IMR-90 (cell line): Measurements from ENCODE around the gene ADAM23. TPM values are rescaled to one million over a fixed set of nuclear protein-coding genes. Genes with fewer than 3 reads are reported as not detected.
A peak's percentile ranks its signal among the peaks of the same experiment; 100 is the strongest.

ENCODE experiments used
- ATAC-seq: fragments of 200-7000 bp; cut with Tn5 transposase; 2 replicates; pipeline ENCODE4 v1.9.1; 2020; ENCODE audit warnings: low read depth, mild to moderate bottlenecking, moderate library complexity
- BruUV-seq: library from RNA; stranded (reverse); fragments of 400-500 nt; replicated peaks from 2 replicates; lab custom pipeline; 2021; lab: Mats Ljungman, UMichigan
- CTCF ChIA-PET: fragments of 300-600 bp; formaldehyde crosslinking; extraction: SDS; loops from one replicate; lab custom pipeline; 2021; ENCODE audit warnings: antibody characterized with exemption; lab: Yijun Ruan, JAX
- POLR2A ChIA-PET: fragments of 300-600 bp; sonication (Branson Sonifier 250); formaldehyde crosslinking; loops from one replicate; lab custom pipeline; 2022; ENCODE audit warnings: antibody characterized with exemption; ENCODE audit not compliant: unreplicated experiment; lab: Charles Lee
- DNase-seq: peaks from one replicate; pipeline ENCODE4 v3.0.0; 2013
- H2AFZ ChIP-seq: replicated peaks from 2 replicates; pipeline ENCODE3; 2013; ENCODE audit warnings: low read length, mild to moderate bottlenecking; ENCODE audit not compliant: poor library complexity
- H2AK5ac ChIP-seq: 2 replicates; pipeline ENCODE4 v1.6.1; 2013; ENCODE audit warnings: low read depth, low read length, inconsistent platforms
- H2AK9ac ChIP-seq: replicated peaks from 2 replicates; pipeline ENCODE3; 2013; ENCODE audit warnings: mild to moderate bottlenecking, low read depth, low read length, moderate library complexity; ENCODE audit not compliant: poor library complexity
- H2BK120ac ChIP-seq: 2 replicates; pipeline ENCODE4 v1.6.1; 2013; ENCODE audit warnings: low read depth, low read length, inconsistent platforms
- H2BK15ac ChIP-seq: 3 replicates; pipeline ENCODE4 v1.6.1; 2013; ENCODE audit warnings: low read depth, low read length, inconsistent platforms
- H2BK20ac ChIP-seq: 2 replicates; pipeline ENCODE4 v1.6.1; 2013; ENCODE audit warnings: low read depth, mild to moderate bottlenecking, inconsistent platforms, low read length, moderate library complexity
- H2BK5ac ChIP-seq: 2 replicates; pipeline ENCODE4 v1.6.1; 2013; ENCODE audit warnings: mild to moderate bottlenecking, low read depth, low read length, inconsistent platforms; ENCODE audit not compliant: poor library complexity, severe bottlenecking
- H3K14ac ChIP-seq: replicated peaks from 2 replicates; pipeline ENCODE4 v1.6.1; 2013; ENCODE audit warnings: low read depth, low read length, inconsistent platforms
- H3K18ac ChIP-seq: 2 replicates; pipeline ENCODE4 v1.6.1; 2013; ENCODE audit warnings: low read depth, low read length, control low read depth
- H3K23ac ChIP-seq: 2 replicates; pipeline ENCODE4 v1.6.1; 2013; ENCODE audit warnings: low read depth, low read length, inconsistent platforms
- H3K27ac ChIP-seq: 2 replicates; pipeline ENCODE4 v1.5.1; 2013; ENCODE audit warnings: mild to moderate bottlenecking, control low read depth, low read length; ENCODE audit not compliant: insufficient read depth
- H3K27me3 ChIP-seq: 2 replicates; pipeline ENCODE4 v1.6.1; 2013; ENCODE audit warnings: low read length; ENCODE audit not compliant: control insufficient read depth, insufficient read depth
- H3K36me3 ChIP-seq: 2 replicates; pipeline ENCODE4 v1.6.1; 2013; ENCODE audit warnings: low read length, mixed read lengths; ENCODE audit not compliant: control insufficient read depth, insufficient read depth
- H3K4ac ChIP-seq: 2 replicates; pipeline ENCODE4 v1.6.1; 2013; ENCODE audit warnings: low read depth, low read length, inconsistent platforms
- H3K4me1 ChIP-seq: 2 replicates; pipeline ENCODE4 v1.6.1; 2013; ENCODE audit warnings: low read length, mixed read lengths; ENCODE audit not compliant: control insufficient read depth, insufficient read depth
- H3K4me2 ChIP-seq: 2 replicates; pipeline ENCODE4 v1.6.1; 2013; ENCODE audit warnings: low read depth, mild to moderate bottlenecking, control low read depth, low read length, moderate library complexity
- H3K4me3 ChIP-seq: 2 replicates; pipeline ENCODE4 v1.5.1; 2013; ENCODE audit warnings: low read depth, mild to moderate bottlenecking, control low read depth, low read length, moderate library complexity; ENCODE audit not compliant: insufficient read depth
- H3K56ac ChIP-seq: 2 replicates; pipeline ENCODE4 v1.6.1; 2013; ENCODE audit warnings: low read length, inconsistent platforms; ENCODE audit not compliant: insufficient read depth; ENCODE audit errors: extremely low read depth
- H3K79me1 ChIP-seq, 2 experiments: 2 replicates each; pipeline ENCODE4 v1.6.1; 2013; ENCODE audit warnings: low read length in 2 of 2, inconsistent platforms in 1 of 2, low read depth in 1 of 2
- H3K9ac ChIP-seq: 2 replicates; pipeline ENCODE4 v1.6.1; 2013; ENCODE audit warnings: low read depth, low read length, control low read depth
- H3K9me1 ChIP-seq: 2 replicates; pipeline ENCODE4 v1.6.1; 2013; ENCODE audit warnings: low read length, inconsistent platforms; ENCODE audit not compliant: insufficient read depth
- H3K9me3 ChIP-seq: 2 replicates; pipeline ENCODE4 v1.6.1; 2013; ENCODE audit warnings: low read length; ENCODE audit not compliant: control insufficient read depth, insufficient read depth
- H4K20me1 ChIP-seq: 2 replicates; pipeline ENCODE4 v1.6.1; 2013; ENCODE audit warnings: low read length, inconsistent platforms; ENCODE audit not compliant: insufficient read depth
- H4K5ac ChIP-seq: 2 replicates; pipeline ENCODE4 v1.6.1; 2013; ENCODE audit warnings: mild to moderate bottlenecking, low read depth, low read length, control low read depth
- H4K8ac ChIP-seq, 2 experiments: 2 replicates each; pipeline ENCODE4 v1.6.1; 2013; ENCODE audit warnings: low read depth in 2 of 2, low read length in 2 of 2, control low read depth in 1 of 2, inconsistent platforms in 1 of 2
- H4K91ac ChIP-seq: 2 replicates; pipeline ENCODE4 v1.6.1; 2013; ENCODE audit warnings: low read depth, low read length, inconsistent platforms; ENCODE audit not compliant: insufficient read depth
- NFE2L2 ChIP-seq: fragments of 150-350 bp; IDR thresholded peaks from 2 replicates; pipeline ENCODE4 v1.6.1; 2016; ENCODE audit warnings: low read depth, mild to moderate bottlenecking, low read length
- USF2 ChIP-seq: fragments of 150-350 bp; IDR thresholded peaks from 2 replicates; pipeline ENCODE4 v1.6.1; 2017; ENCODE audit warnings: mild to moderate bottlenecking, antibody characterized with exemption, low read length, low read depth
- WGBS, 2 experiments: methylation state at CpG; one replicate each; pipeline versions ENCODE4 v1.1.5 to v1.1.7; 2013; ENCODE audit warnings: missing lambda C conversion rate in 2 of 2; ENCODE audit not compliant: insufficient read length in 1 of 2; ENCODE audit errors: extremely low coverage in 2 of 2; 5-methylcytosine and 5-hydroxymethylcytosine counted together
- dilution Hi-C: fragments of 300-500 bp; cut with HindIII; formaldehyde crosslinking; loops from one replicate; pipeline ENCODE4 v1.14.3; 2018; ENCODE audit warnings: low sequenced_read_pairs; ENCODE audit not compliant: unreplicated experiment
- in situ Hi-C: fragments of 300-500 bp; cut with MboI; formaldehyde crosslinking; loops from 3 replicates; pipeline ENCODE4 v1.14.3; 2019; ENCODE audit warnings: low sequenced_read_pairs, inconsistent platforms, mixed read lengths
- intact Hi-C: fragments of 100-400 bp; cut with micrococcal nuclease; formaldehyde crosslinking; loops from 2 replicates; pipeline ENCODE4 v1.10.0; 2022
- polyA plus RNA-seq, 3 experiments: library from polyadenylated mRNA; depleted of rRNA; stranded (reverse); fragments of >200 nt; gene quantifications; 2 replicates each; pipeline ENCODE4 v1.2.3, GENCODE V29; 2012; ENCODE audit warnings: low replicate concordance in 1 of 3
- total RNA-seq: library from RNA; depleted of rRNA; stranded (reverse); fragments of >200 nt; gene quantifications from 2 replicates; pipeline ENCODE4 v1.2.3, GENCODE V29; 2012

ADAM23 gene
- total and polyA plus RNA-seq, 2 of the 4 experiments (the other 2 are of a cell fraction): 2.9 to 10.3 TPM

- Histone ChIP-seq H2AK9ac (no peak overlapping the region), H2BK120ac (peak overlapping the region; percentile 2; the same call in 1 of the 2 replicates), H3K9ac (no peak overlapping the region), H4K20me1 (no peaks in the 10 kb centered on the region), H3K14ac (no peak overlapping the region), H3K23ac (no peak overlapping the region), H3K4me3 (no peak overlapping the region), H4K8ac (no peak overlapping the region), H3K27me3 (no peaks in the 10 kb centered on the region), H4K5ac (no peak overlapping the region), H2AFZ (no peak overlapping the region), H3K4me2 (no peak overlapping the region), H3K36me3 (no peaks in the 10 kb centered on the region), H3K79me1 (no peaks in the 10 kb centered on the region), H4K91ac (peak overlapping the region; percentile 6; the same call in 1 of the 2 replicates), H3K18ac (no peak overlapping the region), H2AK5ac (no peak overlapping the region), H2BK20ac (no peak overlapping the region), H3K4me1 (no peaks in the 10 kb centered on the region), H2BK5ac (no peak overlapping the region), H3K56ac (no peak overlapping the region), H2BK15ac (no peak overlapping the region), H3K27ac (no peak overlapping the region), H3K9me1 (no peaks in the 10 kb centered on the region), H3K9me3 (no peaks in the 10 kb centered on the region), H3K4ac (no peak overlapping the region)
- in situ Hi-C loops: no loop called here
- ATAC-seq: no peak
- intact Hi-C loops: no loop called here
- ChIA-PET CTCF (interaction anchor here (1.2 kb wide), 1 partner anchor 15 kb away, joined by 3 read pairs; no protein-coding TSS in a partner anchor), POLR2A (no interaction called here)
- no peak for DNase-seq
- BruUV-seq: no TSS peak
- WGBS, 2 experiments: no CpG with 5 or more reads among the region's 2 CpGs
- dilution Hi-C loops: no loop called here
- TF ChIP-seq USF2: peak; percentile 43; the same call in 1 of the 2 replicates
- no peak for TF ChIP-seq NFE2L2
Measured at GRCh38 chr2:206423147-206423546, 20.2 kb upstream of the ADAM23 start.
